NOMO-1 treated with dmso at 0.1 percent for 144 hours (cell line): Measurements from ENCODE around the gene STARD3.

ENCODE experiments used
- DNase-seq: peaks from one replicate; lab custom pipeline; 2025; ENCODE audit not compliant: unreplicated experiment; lab: John Stamatoyannopoulos, UW

The STARD3 gene

GRCh38 chr17:39669897-39670735 is 33.2 kb downstream of the STARD3 start:
- DNase-seq, result no peak

- no peak for DNase-seq
These were observed 33.8 kb downstream of the STARD3 start for GRCh38 chr17:39670746-39671145.

GRCh38 chr17:39671651-39672521 is 34.9 kb downstream of the STARD3 start:
- DNase-seq, result no peak

GRCh38 chr17:39672522-39673334 is 35.8 kb downstream of the STARD3 start:
- DNase-seq, result no peak

GRCh38 chr17:39673335-39674081 is 36.6 kb downstream of the STARD3 start:
- DNase-seq, result no peak

GRCh38 chr17:39674179-39674578 is 37.2 kb downstream of the STARD3 start:
- DNase-seq, result no peak

GRCh38 chr17:39674702-39675389 is 37.9 kb downstream of the STARD3 start:
- no peak for DNase-seq

GRCh38 chr17:39675390-39676082 is 38.6 kb downstream of the STARD3 start:
- DNase-seq, result no peak

- DNase-seq, result no peak
These were observed 39.4 kb downstream of the STARD3 start for GRCh38 chr17:39676198-39676819.

GRCh38 chr17:39677072-39677471 is 40.1 kb downstream of the STARD3 start:
- no peak for DNase-seq

- DNase-seq, result no peak
These were observed 40.8 kb downstream of the STARD3 start for GRCh38 chr17:39677542-39678339.

GRCh38 chr17:39678340-39679116 is 41.6 kb downstream of the STARD3 start:
- no peak for DNase-seq

GRCh38 chr17:39679521-39680192 is 42.7 kb downstream of the STARD3 start:
- no peak for DNase-seq

GRCh38 chr17:39683295-39683939 is 46.5 kb downstream of the STARD3 start:
- DNase-seq, result no peak

GRCh38 chr17:39684369-39685192 is 47.6 kb downstream of the STARD3 start:
- no peak for DNase-seq
